ENCODE results near the gene PDE2A.

PDE2A gene

GRCh38 chr11:72655896-72656464 lies 18.2 kb downstream of the PDE2A start:
- DNase-seq, result no peak

DNA sequence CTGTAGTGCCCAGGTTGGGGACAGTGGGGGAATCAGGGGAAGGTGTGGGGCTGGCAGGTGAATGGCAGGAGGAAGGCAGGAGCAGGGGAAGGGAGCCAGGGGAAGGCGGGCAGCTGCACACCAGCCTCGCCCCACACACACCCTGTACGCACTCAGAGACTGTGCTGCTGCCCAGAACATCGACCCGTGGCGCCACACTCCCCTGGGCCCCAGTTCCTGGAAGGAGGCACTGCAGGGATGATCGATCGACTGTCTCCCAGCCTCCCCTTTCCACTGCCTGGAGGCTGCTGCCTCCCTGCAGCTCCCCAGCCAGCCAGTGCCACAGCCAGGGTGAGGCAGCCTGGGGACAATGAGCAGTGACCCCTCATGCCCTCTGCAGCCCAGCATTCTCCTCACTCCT lies 19.2 kb downstream of the PDE2A start:
- DNase-seq, result no peak

- no peak for DNase-seq
These were observed 20.6 kb downstream of the PDE2A start for GRCh38 chr11:72653649-72654048.

- no peak for DNase-seq
These were observed 21.2 kb downstream of the PDE2A start for GRCh38 chr11:72652873-72653630.

DNA sequence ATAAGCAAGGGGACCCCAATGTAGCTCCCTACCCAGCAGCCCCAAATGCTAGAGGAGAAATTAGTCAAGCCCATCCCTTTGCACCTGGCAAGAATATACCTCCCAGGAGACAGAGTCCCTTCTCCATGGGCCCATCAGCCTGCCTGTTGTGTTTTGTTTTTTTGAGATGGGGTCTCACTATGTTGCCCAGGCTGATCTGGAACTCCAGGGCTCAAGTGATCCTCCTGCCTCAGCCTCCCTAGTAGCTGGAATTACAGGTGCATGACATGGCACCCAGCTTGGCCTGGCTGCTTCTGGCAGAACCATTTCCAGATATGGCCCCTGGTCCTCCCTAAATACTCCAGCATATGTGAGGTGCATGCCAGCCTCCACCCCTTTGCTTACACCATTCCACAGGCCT lies 22.1 kb downstream of the PDE2A start:
- no peak for DNase-seq

DNA sequence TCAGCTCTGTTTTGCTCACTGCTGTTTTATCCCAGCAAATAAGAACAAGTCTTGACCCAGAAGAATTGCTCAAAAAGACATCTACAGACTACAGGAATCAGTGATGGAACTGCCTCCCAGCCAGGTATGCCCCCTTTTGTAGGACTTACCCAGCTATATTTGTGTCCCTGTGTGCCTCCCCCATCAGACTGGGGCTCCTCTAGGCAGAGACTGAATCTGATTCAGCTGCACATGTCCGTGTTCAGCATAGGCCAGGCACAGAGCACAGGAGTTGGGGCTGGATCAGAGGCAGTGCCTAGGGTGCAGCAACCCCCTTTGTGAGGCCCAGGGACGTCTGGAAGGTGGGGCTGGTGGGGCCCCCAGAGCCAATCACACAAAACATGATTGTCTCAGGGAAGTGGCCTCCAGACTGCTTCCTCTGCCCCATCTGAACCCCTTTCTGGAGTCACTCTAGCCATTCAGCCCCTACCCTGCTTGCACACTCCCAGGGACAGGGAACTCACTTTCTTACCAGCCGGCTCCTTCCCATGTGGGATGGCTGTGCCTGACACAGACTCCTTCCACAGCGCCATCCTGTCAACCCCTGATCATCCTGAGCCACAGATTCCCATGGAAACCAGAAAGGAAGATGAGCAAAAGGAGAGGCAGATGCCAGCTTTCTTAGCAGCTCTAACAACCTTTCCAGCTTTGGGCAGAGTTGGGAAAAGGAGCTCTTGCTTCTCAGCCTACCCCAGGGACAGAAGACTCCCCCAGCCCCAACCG lies 24.8 kb downstream of the PDE2A start:
- no peak for DNase-seq

DNA sequence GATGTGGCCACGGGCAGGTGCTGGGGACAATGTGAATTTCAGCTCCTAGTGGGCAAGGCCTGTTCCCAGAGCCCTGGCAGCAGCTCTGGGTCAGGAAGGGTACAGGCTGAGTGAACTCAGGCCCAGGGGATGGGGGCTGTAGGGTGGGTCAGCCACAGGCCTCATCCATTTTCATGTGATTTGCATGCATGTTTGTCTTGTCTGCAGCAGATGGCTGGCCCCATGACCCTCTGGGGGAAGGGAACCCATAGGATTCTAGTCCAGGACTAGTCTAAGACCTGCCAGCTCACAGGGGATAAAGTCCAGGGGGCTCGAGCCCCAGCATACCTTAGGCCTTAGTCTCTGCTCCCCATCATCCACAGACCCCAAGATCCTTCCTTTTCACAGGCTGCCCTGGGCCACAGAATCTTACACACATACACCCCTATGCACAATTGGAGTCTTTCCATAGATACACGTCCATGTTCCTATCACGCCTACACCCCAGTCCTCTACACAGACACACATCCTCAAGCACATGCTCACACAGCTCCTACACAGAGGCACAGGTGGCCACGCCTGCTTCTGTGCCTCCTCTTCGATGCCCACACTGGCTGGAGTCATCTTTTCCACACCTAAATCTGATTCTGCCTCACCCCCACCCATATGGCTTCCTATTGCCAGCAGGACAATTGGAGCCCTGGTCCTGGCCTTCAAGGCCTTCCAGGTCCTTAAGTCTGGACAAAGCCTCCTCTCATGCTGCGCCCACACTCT lies 25.7 kb downstream of the PDE2A start:
- DNase-seq, result no peak

DNA sequence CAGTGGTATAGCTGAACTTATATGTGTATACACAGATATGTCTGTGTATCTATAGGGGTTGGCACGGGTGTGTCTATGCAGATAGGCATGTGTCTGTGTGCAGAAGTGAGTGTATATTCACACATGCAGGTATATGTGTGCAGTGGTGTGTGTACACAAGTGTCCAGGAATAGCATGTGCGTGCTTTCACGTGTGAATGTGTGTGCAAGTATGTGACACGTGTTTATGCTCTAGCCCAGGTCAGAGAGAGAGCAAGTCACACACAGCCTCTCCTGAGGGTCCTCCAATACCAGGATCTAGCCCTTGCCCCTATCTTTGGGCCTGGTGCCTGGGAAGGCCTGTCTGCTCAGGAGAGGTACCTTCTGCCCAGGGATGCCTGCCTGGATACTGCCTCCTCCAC lies 26.3 kb downstream of the PDE2A start:
- no peak for DNase-seq

- DNase-seq, result no peak
These were observed 27.8 kb downstream of the PDE2A start for GRCh38 chr11:72646472-72646871.

DNA sequence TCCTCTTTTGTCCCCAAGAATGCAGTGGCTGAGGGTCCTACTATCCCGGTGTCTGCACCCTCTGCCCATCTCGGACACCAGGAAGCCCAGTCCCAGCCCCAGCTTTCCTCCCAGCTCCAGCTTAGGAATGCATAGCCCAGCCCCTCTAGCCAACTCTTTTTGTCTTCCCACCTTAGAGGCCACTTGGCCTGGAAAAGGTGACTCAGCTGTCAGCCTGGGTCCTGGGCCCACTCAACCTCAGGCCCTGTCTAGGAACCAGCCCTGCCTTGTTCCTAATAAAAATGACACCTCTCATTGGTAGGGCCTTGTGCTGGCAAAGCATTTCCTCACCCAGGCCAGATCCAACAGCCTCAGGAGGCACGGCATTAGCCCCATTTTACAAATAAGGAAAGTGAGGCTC lies 28.2 kb downstream of the PDE2A start:
- no peak for DNase-seq

DNA sequence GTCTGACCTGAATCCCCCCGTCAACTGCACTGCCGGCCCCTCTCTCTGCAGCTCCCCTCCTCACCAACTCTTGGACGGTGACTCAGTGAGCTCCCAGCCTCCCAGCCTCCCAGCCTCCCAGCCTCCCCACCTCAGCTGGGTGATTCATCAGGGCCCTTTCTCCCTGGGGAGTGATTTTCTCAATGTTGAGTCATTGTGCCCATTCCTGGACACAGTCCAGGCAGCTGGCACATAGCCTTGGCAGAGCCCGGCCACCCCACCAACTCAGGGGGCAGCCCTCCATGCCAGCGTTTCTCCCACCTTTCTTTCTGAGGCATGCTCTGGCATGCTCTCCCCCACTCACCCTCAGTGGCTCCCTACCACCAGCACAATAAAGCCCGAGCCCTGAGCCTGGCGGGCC lies 30.7 kb downstream of the PDE2A start:
- no peak for DNase-seq

- DNase-seq, result peak; percentile 64
These were observed 31.2 kb downstream of the PDE2A start for GRCh38 chr11:72642884-72643522.

GRCh38 chr11:72642043-72642883 lies 32.0 kb downstream of the PDE2A start:
- DNase-seq, result no peak

DNA sequence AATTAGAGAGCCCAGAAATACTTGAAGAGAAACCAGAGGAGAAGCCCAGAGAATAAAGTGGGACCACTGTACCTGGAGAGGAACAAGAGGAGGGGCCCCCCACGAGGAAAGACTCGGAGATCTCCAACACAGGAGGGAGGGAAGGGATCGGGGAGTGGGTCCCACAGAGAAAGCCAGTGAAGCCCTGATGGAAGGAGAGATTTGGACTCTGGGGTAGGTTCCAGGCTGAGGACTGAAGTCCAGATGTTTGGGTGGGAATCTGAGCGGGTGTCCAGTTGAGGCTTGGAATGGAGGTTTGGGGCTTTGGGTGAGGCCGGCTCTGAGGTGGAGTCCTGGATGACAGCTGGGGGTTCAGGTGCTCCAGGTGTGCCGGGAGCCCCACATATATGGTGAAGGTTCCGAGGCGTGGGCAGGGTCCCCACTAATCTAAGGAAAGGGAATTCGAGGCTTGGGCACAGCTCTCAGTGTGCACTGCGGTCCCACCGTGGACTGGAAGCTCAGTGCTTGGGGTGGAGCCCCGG lies 32.6 kb downstream of the PDE2A start:
- DNase-seq, result no peak

DNA sequence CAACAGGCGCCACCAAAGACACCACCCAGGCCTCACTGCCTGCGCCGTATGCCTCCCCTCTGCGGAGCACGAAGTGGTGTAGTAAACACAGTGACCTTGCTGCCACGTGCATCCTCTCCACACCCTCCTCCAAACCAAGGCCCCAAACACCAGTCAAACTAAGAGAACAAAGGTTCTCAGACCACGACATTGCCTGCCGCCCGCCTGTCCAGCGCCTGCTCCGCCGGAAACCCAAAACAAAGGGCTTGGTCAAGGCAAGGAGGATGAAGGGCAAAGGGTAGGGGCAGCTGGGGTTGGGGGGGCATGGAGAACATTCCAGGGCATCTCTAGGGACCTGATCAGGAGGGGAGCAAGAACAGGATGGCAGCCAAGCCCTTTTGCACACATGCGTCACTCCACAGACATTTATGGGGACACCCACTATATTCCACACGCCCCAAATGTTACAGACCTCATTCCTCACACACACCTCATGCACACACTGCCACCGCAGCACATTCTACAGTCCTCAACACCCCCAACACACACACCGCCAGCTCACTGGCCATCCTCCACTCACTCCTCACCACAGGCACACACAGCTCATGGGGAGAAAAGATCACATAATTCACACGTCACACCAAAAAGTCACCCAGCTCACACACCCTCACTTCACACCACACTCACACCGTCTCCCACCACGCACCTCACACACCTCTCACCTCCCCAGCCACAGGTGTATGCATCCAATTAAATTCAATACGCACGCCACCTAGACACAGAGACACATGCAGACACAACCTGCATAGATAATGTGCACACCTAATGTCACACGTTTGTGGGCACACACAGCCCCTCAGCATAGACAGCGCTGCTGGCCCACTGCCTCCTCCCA lies 34.5 kb downstream of the PDE2A start:
- DNase-seq, result no peak

DNA sequence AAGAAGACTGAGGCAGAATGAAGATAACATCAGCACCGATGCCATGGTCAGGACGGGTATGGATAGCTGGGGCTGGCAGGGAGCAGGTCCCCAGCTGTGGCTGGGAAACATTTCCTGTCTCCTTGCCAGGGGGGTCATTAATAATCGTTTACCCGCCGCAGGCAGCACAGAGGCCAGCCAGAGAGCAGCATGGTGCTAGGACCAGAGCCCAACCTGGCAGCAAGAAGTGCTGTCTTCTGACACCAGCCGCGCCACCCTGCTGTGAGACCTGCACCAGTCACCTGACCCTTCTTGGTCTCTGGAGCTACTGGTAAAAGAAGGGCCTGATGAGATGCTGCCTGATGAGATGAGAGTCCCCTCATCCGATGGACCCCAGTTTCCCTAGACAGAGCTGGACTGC lies 36.3 kb downstream of the PDE2A start:
- DNase-seq, result no peak

DNA sequence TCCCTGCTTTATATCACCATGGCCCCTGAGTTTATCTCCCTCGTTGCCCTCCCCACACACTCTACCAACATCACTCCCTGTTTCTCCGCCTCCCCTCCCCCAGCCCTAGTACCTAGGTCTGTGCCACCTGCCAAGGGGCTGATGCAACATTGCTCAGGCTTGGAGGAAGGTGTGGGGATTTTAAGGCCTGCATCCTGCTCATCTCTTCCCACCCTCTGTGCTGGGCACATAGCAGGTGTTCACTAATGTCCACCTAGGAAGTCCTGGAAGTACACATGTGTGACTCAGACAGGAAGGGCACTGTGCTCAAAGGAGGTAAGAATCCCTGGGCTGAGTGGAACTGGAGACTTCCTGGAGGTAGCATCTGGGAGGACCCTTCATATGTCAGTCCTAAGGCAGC lies 37.0 kb downstream of the PDE2A start:
- DNase-seq, result no peak

DNA sequence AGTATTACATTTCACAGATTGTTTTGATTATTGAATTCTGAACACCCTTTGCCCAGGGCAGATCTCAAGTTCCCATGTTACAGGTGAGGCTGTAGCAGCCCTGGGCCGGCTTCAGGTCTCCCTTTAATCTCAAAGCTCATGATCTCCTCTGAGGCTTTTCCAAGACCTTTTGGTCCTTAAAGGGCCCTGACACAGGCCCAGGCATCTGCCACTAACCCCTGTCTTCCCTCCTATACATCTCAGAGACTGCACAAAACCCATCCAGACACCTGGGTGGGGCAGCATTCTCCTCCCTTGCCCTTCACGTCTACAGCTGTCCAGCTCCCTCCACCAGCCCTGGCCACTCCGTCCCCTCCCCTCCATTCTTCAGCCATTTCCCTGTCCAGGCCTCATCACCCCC lies 37.8 kb downstream of the PDE2A start:
- DNase-seq, result no peak

DNA sequence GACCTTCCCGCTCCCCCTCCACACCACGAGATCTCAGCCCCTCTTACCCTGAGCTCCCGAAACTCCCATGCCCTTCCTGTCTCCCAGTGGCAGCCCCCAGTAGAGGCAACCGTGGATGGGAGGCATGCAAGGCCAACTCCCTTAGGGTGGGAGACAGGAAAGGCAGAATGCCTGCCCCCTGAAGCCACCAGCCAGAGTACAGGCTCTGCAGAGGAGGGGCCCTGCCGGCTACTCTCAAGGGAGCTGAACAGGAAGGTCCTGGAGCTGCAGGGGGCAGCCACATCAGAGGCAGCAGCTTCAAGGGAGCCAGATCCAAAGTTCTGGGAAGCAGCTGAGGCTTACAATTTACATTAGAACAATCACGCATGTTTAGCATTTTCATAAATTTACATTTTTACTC lies 38.3 kb downstream of the PDE2A start:
- no peak for DNase-seq

DNA sequence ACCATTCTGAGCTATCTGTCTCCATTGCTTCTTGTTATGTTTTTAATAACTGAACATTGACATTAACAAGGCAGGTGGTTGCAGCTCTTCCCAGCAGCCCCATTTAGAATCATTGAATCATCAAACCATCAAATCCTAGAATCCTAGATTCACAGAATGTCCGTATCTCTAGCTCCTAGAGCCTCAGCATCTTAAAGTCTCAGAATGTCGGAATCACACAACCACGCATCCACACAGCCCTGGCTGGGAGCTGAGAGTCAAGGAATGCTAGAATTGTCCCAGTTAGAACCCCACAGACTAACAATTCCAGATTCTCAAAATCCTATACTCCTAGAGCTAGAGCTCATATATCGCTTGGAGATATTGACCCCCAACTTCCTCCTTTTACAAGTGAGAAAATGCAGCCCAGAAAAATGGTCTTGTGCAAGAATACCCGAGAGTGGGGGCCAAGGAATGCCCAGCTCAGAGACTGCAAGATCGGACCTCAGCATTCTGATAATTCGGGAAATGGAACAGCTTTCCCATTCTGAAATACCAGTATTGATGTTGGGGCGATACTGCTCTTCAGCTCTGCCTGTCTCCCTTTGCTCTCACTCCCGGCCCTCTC lies 38.8 kb downstream of the PDE2A start:
- no peak for DNase-seq

All from midbrain (tissue), 1 donor.